DND-41 (cell line): ENCODE measurements around the gene KCNK15.

Experiments used
- EZH2 ChIP-seq: IDR thresholded peaks from 3 replicates; pipeline ENCODE4 v1.6.1; 2012; ENCODE audit warnings: borderline replicate concordance, low read depth, mild to moderate bottlenecking, moderate library complexity, low read length, inconsistent platforms; ENCODE audit not compliant: severe bottlenecking
- TF ChIP-seq, protein P1 (sequence below): IDR thresholded peaks from 2 replicates; pipeline ENCODE4 v1.5.1; 2012; ENCODE audit warnings: borderline replicate concordance, low read length, moderate library complexity, mild to moderate bottlenecking; ENCODE audit not compliant: poor library complexity, severe bottlenecking; ENCODE audit errors: extremely low read depth

- TF ChIP-seq, protein P1, sequence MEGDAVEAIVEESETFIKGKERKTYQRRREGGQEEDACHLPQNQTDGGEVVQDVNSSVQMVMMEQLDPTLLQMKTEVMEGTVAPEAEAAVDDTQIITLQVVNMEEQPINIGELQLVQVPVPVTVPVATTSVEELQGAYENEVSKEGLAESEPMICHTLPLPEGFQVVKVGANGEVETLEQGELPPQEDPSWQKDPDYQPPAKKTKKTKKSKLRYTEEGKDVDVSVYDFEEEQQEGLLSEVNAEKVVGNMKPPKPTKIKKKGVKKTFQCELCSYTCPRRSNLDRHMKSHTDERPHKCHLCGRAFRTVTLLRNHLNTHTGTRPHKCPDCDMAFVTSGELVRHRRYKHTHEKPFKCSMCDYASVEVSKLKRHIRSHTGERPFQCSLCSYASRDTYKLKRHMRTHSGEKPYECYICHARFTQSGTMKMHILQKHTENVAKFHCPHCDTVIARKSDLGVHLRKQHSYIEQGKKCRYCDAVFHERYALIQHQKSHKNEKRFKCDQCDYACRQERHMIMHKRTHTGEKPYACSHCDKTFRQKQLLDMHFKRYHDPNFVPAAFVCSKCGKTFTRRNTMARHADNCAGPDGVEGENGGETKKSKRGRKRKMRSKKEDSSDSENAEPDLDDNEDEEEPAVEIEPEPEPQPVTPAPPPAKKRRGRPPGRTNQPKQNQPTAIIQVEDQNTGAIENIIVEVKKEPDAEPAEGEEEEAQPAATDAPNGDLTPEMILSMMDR, result no peak
- TF ChIP-seq EZH2, result no peak
These were observed 19.4 kb downstream of the KCNK15 start for GRCh38 chr20:44765091-44765490.
